Panc1 (cell line): Measurements from ENCODE around the gene ME1. TPM values are rescaled to one million over a fixed set of nuclear protein-coding genes. Genes with fewer than 3 reads are reported as not detected.

Experiments used
- ATAC-seq: fragments of 200-7000 bp; cut with Tn5 transposase; 2 replicates; pipeline ENCODE4 v1.9.1; 2020; ENCODE audit warnings: mild to moderate bottlenecking, moderate library complexity
- BruUV-seq: library from RNA; stranded (reverse); fragments of 400-500 nt; replicated peaks from 2 replicates; lab custom pipeline; 2021; lab: Mats Ljungman, UMichigan
- CTCF ChIA-PET: fragments of 300-600 bp; sonication (Branson Sonifier 250); formaldehyde crosslinking; loops from one replicate; lab custom pipeline; 2022; ENCODE audit warnings: antibody characterized with exemption; lab: Charles Lee
- POLR2A ChIA-PET: fragments of 300-600 bp; sonication (Branson Sonifier 250); formaldehyde crosslinking; loops from one replicate; lab custom pipeline; 2022; ENCODE audit warnings: antibody characterized with exemption; lab: Charles Lee
- DNase-seq: peaks from one replicate; pipeline ENCODE4 v3.0.0-alpha.2; 2010; ENCODE audit warnings: low read depth, low spot score
- H3K27ac ChIP-seq: 2 replicates; pipeline ENCODE4 v1.5.1; 2011; ENCODE audit warnings: mild to moderate bottlenecking, low read length, inconsistent platforms
- H3K27me3 ChIP-seq: fragments of 200-500 bp; sonication (Bioruptor generic); 2 replicates; pipeline ENCODE4 v1.6.0; 2014; ENCODE audit warnings: low read length, inconsistent platforms; ENCODE audit not compliant: control insufficient read depth, insufficient read depth
- H3K36me3 ChIP-seq: fragments of 200-500 bp; sonication (Bioruptor generic); 2 replicates; pipeline ENCODE4 v1.5.1; 2014; ENCODE audit warnings: inconsistent platforms, mild to moderate bottlenecking, low read length, moderate library complexity; ENCODE audit not compliant: control insufficient read depth, insufficient read depth
- H3K4me1 ChIP-seq: 2 replicates; pipeline ENCODE4 v1.5.1; 2011; ENCODE audit warnings: inconsistent platforms, mild to moderate bottlenecking, low read length, moderate library complexity; ENCODE audit not compliant: control insufficient read depth, insufficient read depth
- H3K4me3 ChIP-seq, 2 experiments: 2 replicates each; pipeline ENCODE4 v1.5.1; 2011 to 2012; ENCODE audit warnings: low read depth in 2 of 2, low read length in 2 of 2, mild to moderate bottlenecking in 2 of 2, inconsistent platforms in 1 of 2, moderate library complexity in 1 of 2
- H3K9me3 ChIP-seq: fragments of 200-500 bp; sonication (Bioruptor generic); 2 replicates; pipeline ENCODE4 v1.5.1; 2014; ENCODE audit warnings: low read depth, mild to moderate bottlenecking, inconsistent platforms, low read length, moderate library complexity; ENCODE audit not compliant: control insufficient read depth, insufficient read depth
- CTCF ChIP-seq: fragments of 450-650 bp; IDR thresholded peaks from 2 replicates; pipeline ENCODE4 v1.5.1; 2017; ENCODE audit warnings: mild to moderate bottlenecking
- POLR2AphosphoS5 ChIP-seq: IDR thresholded peaks from 2 replicates; pipeline ENCODE4 v1.6.1; 2012; ENCODE audit warnings: mild to moderate bottlenecking, low read depth, low read length, moderate library complexity
- REST ChIP-seq, 2 experiments: IDR thresholded peaks; 2 replicates each; pipeline ENCODE4 v1.6.1; 2011 to 2012; ENCODE audit warnings: low read depth in 2 of 2, control low read depth in 1 of 2, low read length in 1 of 2, mild to moderate bottlenecking in 1 of 2, moderate library complexity in 1 of 2; ENCODE audit not compliant: insufficient read depth in 1 of 2
- SIN3A ChIP-seq: IDR thresholded peaks from 2 replicates; pipeline ENCODE4 v1.6.1; 2012; ENCODE audit warnings: low read depth, mild to moderate bottlenecking, low read length, moderate library complexity, borderline replicate concordance; ENCODE audit not compliant: insufficient read depth
- TCF7L2 ChIP-seq: IDR thresholded peaks from 2 replicates; pipeline ENCODE4 v1.6.1; 2011; ENCODE audit warnings: mild to moderate bottlenecking, low read depth, low read length, inconsistent platforms
- in situ Hi-C: cut with HindIII; loops from 2 replicates; pipeline ENCODE4 v1.10.0; 2016; ENCODE audit warnings: low sequenced_read_pairs, low pct_unique_long_range_greater_than_20kb
- intact Hi-C: fragments of 100-400 bp; cut with micrococcal nuclease; formaldehyde crosslinking; loops from one replicate; pipeline ENCODE4 v1.10.0; 2022; ENCODE audit not compliant: unreplicated experiment
- total RNA-seq: library from RNA; stranded (reverse); gene quantifications from one replicate; pipeline ENCODE4 v1.2.1, GENCODE V29; 2021; ENCODE audit not compliant: unreplicated experiment

ME1 gene
- total RNA-seq, 1 experiment from 2014 or later = 19.7 TPM

GRCh38 chr6:83381949-83382348, 48.9 kb downstream of the ME1 start:
- DNase-seq (no peak), ATAC-seq (no peak)
- BruUV-seq = no TSS peak
- ChIA-PET POLR2A (no interaction called here), CTCF (no interaction called here)
- Histone ChIP-seq H3K36me3 (no peaks in the 10 kb centered on the region), H3K4me3 (no peak overlapping the region), H3K27me3 (no peaks in the 10 kb centered on the region), H3K27ac (no peak overlapping the region), H3K9me3 (no peaks in the 10 kb centered on the region), H3K4me1 (no peaks in the 10 kb centered on the region)
- in situ Hi-C loops (no loop called here), intact Hi-C loops (no loop called here)
- no peak for TF ChIP-seq SIN3A
- TF ChIP-seq REST (IDR thresholded peaks at IDR 0.05; ENCODE audit: insufficient read depth in 1 of 2, low read depth in 2 of 2, low read length in 1 of 2) = no peak

- intact Hi-C loops = no loop called here
- no peaks in the 10 kb centered on the region for H3K4me1 ChIP-seq
- no peak for TF ChIP-seq SIN3A
- TF ChIP-seq POLR2AphosphoS5 = no peak
- TF ChIP-seq TCF7L2 = no peak
- TF ChIP-seq REST (IDR thresholded peaks at IDR 0.05; ENCODE audit: insufficient read depth in 1 of 2, low read depth in 2 of 2, low read length in 1 of 2) = no peak
- no peak for TF ChIP-seq CTCF
- no peaks in the 10 kb centered on the region for H3K9me3 ChIP-seq
- no peak overlapping the region for H3K4me3 ChIP-seq
- H3K27ac ChIP-seq = no peak overlapping the region
- BruUV-seq = no TSS peak
- no peaks in the 10 kb centered on the region for H3K36me3 ChIP-seq
- no peaks in the 10 kb centered on the region for H3K27me3 ChIP-seq
- ChIA-PET POLR2A (no interaction called here), CTCF (no interaction called here)
- ATAC-seq = no peak
- in situ Hi-C loops = no loop called here
- DNase-seq = no peak
These were observed 52.0 kb downstream of the ME1 start for GRCh38 chr6:83378621-83379388.
